Mammary epithelial cell (primary cell): Measurements from ENCODE around the gene ANKS1B.

ENCODE experiments used
- CTCF ChIP-seq, 2 donors: IDR thresholded peaks in 1 of 2; conservative IDR thresholded peaks in 1 of 2; 2 replicates each; pipeline ENCODE4 v1.5.1; 2011 to 2012; ENCODE audit warnings: inconsistent platforms in 2 of 2, low read length in 2 of 2, mild to moderate bottlenecking in 2 of 2, control low read depth in 1 of 2, low read depth in 1 of 2; ENCODE audit not compliant: insufficient read depth in 1 of 2; ENCODE audit errors: extremely low read depth in 1 of 2
- EZH2 ChIP-seq: IDR thresholded peaks from 2 replicates; pipeline ENCODE4 v1.6.1; 2012; ENCODE audit warnings: low read length, inconsistent platforms, borderline replicate concordance

- TF ChIP-seq EZH2 = no peak
- no peak for TF ChIP-seq CTCF (conservative IDR thresholded peaks at IDR 0.05 in 1 of 2, IDR thresholded peaks at IDR 0.05 in 1 of 2; ENCODE audit: extremely low read depth in 1 of 2, insufficient read depth in 1 of 2, low read depth in 1 of 2, low read length in 2 of 2)
Observed at GRCh38 chr12:98780261-98780660, 1204.5 kb downstream of the ANKS1B start.
